Measurements from ENCODE around the gene RNF180. TPM values are rescaled to one million over a fixed set of nuclear protein-coding genes. Genes with fewer than 3 reads are reported as not detected.
A peak's percentile ranks its signal among the peaks of the same experiment; 100 is the strongest.

Gene RNF180
- total RNA-seq, 1 donor from 2014 or later, result 7.3 TPM

DNA sequence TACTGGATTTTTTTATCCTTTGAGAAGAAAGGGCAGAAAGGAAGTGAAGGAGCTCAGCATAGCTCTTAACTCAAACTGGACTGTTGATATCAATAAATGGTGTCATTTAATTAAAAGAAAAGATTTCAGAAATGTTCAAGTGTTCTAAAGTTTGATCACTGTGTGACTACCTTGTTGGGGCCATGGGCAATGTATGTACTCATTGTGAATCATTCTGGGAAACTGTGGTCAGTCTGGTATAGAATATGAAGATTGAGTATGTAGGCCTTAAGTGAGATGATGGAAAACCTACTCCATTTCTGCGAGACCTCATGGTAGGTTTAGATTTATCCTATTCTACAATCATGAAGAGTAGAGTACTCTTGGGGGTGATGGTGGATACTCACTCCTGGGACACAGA lies 175.7 kb downstream of the RNF180 start:
- Mint-ChIP-seq H3K27ac (ENCODE audit: unreplicated experiment) (no peak overlapping the region), H3K4me3 (no peak overlapping the region), H3K36me3 (ENCODE audit: low read depth) (no peaks in the 10 kb centered on the region), H3K27me3 (ENCODE audit: low read depth) (no peaks in the 10 kb centered on the region), H3K9me3 (peaks cover 3% of the 10 kb centered on the region), H3K4me1 (no peaks in the 10 kb centered on the region)
- no peak for DNase-seq (ENCODE audit: low read depth, low spot score)
- TF ChIP-seq, protein P1, sequence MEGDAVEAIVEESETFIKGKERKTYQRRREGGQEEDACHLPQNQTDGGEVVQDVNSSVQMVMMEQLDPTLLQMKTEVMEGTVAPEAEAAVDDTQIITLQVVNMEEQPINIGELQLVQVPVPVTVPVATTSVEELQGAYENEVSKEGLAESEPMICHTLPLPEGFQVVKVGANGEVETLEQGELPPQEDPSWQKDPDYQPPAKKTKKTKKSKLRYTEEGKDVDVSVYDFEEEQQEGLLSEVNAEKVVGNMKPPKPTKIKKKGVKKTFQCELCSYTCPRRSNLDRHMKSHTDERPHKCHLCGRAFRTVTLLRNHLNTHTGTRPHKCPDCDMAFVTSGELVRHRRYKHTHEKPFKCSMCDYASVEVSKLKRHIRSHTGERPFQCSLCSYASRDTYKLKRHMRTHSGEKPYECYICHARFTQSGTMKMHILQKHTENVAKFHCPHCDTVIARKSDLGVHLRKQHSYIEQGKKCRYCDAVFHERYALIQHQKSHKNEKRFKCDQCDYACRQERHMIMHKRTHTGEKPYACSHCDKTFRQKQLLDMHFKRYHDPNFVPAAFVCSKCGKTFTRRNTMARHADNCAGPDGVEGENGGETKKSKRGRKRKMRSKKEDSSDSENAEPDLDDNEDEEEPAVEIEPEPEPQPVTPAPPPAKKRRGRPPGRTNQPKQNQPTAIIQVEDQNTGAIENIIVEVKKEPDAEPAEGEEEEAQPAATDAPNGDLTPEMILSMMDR (conservative IDR thresholded peaks at IDR 0.05), result no peak

DNA sequence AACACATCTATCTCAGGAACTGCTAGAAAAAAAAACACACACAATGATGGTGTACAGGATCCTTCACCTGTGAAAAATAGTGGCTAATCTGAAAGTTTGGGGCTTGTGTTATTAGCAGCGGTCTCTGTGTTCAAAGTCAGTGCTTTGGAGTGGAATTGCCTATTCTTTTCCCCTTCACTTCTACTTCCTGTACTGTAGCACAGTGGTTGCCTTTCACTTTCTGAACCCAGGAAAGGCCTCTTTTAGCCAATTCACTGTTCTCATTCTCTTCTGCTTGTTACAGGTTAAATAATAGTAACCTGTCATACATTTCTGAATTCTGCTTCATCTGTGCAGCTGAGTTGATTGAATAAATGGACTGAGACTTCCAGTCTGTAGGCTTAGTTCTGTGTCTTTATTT lies 178.9 kb downstream of the RNF180 start:
- Mint-ChIP-seq H3K27ac (ENCODE audit: unreplicated experiment) (no peak overlapping the region), H3K4me1 (no peaks in the 10 kb centered on the region), H3K4me3 (no peak overlapping the region), H3K36me3 (ENCODE audit: low read depth) (no peaks in the 10 kb centered on the region), H3K27me3 (ENCODE audit: low read depth) (no peaks in the 10 kb centered on the region), H3K9me3 (peaks cover 3% of the 10 kb centered on the region)
- TF ChIP-seq, protein P1 (conservative IDR thresholded peaks at IDR 0.05), result no peak
- no peak for DNase-seq (ENCODE audit: low read depth, low spot score)

DNA sequence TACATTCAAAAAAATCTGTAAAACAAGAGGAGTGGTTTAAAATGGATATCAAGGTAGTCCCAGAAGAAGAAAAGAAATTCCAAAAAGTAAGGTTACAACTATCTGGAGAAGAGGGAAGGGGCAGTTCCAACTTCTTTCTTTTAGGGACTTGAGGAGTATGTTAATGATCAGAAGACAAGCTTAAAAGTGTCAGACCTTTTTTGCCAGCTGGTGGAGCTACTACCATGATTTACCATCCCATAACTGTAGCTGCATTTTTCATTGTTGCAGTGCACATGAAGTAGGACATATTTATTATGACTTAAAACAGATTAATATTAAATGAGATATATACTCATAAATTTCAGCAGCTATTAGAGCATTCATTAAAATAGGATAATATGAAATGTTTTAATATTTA lies 181.7 kb downstream of the RNF180 start:
- Mint-ChIP-seq H3K36me3 (ENCODE audit: low read depth) (no peaks in the 10 kb centered on the region), H3K4me1 (no peaks in the 10 kb centered on the region), H3K27me3 (ENCODE audit: low read depth) (no peaks in the 10 kb centered on the region), H3K27ac (ENCODE audit: unreplicated experiment) (no peak overlapping the region), H3K9me3 (peaks cover 8% of the 10 kb centered on the region), H3K4me3 (no peak overlapping the region)
- no peak for DNase-seq (ENCODE audit: low read depth, low spot score)
- TF ChIP-seq, protein P1 (conservative IDR thresholded peaks at IDR 0.05), result no peak

DNA sequence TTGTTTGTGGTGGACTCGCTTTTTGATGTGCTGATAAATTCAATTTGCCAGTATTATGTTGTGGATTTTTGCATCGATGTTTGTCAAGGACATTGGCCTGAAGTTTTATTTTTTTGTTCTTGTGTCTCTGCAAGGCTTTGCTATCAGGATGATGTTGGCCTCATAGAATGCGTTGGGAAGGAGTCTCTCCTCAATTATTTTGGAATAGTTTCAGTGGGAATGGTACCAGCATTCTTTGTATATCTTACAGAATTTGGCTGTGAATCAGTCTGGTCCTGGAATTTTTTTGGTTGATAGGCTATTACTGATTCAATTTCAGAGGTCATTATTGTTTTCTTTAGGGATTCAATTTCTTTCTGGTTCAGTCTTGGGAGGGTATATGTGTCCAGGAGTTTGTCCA lies 198.8 kb downstream of the RNF180 start:
- Mint-ChIP-seq H3K36me3 (ENCODE audit: low read depth) (no peaks in the 10 kb centered on the region), H3K27ac (ENCODE audit: unreplicated experiment) (no peak overlapping the region), H3K27me3 (ENCODE audit: low read depth) (no peaks in the 10 kb centered on the region), H3K4me1 (no peaks in the 10 kb centered on the region), H3K4me3 (no peak overlapping the region), H3K9me3 (peaks cover 12% of the 10 kb centered on the region)
- DNase-seq (ENCODE audit: low read depth, low spot score), result no peak
- TF ChIP-seq, protein P1 (conservative IDR thresholded peaks at IDR 0.05), result no peak

DNA sequence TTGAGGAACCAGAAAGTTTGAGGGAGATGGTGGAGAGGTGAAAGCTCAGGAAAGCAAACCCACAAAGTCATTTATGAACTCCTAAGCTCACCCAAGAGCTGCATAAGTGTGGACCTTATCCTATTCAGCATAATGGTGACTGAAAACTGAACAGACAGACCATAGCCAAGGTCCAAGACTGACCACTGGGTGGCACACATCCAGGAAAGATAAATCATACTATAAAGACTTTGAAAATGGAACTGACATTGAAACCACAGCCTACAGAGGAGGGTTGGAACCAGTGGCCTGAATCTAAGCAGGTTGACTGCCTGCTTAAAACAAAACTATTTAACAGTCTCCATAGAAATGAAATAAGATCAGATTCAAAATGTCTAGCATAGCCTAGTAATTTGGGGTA lies 219.1 kb downstream of the RNF180 start:
- peak; percentile 10 for DNase-seq (ENCODE audit: low read depth, low spot score)

More for the DNA sequence above, 219.1 kb downstream of the RNF180 start:
- no peaks in the 10 kb centered on the region for H3K4me1 Mint-ChIP-seq
- H3K27me3 Mint-ChIP-seq (ENCODE audit: low read depth), result no peaks in the 10 kb centered on the region
- H3K27ac Mint-ChIP-seq (ENCODE audit: unreplicated experiment), result no peak overlapping the region
- no peaks in the 10 kb centered on the region for H3K36me3 Mint-ChIP-seq (ENCODE audit: low read depth)
- H3K9me3 Mint-ChIP-seq, result no peaks in the 10 kb centered on the region
- H3K4me3 Mint-ChIP-seq, result no peak overlapping the region
- TF ChIP-seq, protein P1 (conservative IDR thresholded peaks at IDR 0.05), result peak; percentile 59

Measured in neural crest cell (in vitro differentiated cells).